Measurements from ENCODE around the gene AXIN2.

The AXIN2 gene

DNA sequence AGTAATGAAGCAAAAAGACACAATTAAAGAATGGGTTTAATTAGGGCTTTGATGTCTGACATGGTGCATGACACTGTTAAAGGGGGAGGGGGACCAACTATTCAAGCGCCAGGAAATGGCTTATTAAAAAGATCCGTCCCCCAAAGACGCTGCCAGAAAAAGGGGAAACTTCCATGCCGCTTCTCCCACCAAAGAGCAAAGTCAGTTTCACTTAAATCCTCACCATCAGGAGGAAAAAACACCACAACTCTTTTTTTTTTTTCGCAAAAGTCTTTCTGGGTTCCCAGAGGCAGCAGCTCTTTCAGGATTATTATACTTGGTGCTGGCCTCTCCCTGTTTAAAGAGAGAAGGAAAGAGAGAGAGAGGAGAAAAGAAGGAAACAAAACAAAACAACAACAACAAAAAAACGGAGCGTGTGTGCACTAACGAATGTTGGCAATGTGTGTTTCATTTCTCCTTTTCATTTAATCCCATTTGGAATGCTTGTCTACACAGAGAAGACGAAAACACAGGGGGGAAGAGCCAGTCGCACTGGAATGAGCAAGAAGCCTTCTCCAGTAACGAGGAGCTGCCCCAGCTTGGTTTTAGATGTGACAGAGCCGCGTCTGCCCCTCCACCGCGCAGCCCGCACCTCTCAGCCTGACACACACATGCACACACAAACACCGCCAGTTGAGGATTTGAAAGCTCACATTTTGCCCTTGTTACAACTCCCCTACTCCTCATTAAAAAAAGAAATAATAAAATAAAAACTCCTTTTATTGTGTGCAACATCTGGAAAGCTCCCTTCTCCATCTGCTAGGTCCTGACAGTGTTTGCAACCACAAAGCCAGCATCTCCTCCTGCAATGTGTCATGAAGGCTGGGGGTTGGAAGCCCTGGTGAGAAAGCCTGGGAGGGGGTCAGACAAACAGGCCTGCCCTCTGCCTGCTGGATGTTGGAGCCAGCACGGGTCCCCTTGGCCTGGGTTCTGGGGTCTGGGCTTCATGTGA lies 32.7 kb upstream of the AXIN2 start:
- DNase-seq (ENCODE audit: low read depth in 1 of 2, low spot score in 1 of 2): no peak
- TF ChIP-seq, protein P1, sequence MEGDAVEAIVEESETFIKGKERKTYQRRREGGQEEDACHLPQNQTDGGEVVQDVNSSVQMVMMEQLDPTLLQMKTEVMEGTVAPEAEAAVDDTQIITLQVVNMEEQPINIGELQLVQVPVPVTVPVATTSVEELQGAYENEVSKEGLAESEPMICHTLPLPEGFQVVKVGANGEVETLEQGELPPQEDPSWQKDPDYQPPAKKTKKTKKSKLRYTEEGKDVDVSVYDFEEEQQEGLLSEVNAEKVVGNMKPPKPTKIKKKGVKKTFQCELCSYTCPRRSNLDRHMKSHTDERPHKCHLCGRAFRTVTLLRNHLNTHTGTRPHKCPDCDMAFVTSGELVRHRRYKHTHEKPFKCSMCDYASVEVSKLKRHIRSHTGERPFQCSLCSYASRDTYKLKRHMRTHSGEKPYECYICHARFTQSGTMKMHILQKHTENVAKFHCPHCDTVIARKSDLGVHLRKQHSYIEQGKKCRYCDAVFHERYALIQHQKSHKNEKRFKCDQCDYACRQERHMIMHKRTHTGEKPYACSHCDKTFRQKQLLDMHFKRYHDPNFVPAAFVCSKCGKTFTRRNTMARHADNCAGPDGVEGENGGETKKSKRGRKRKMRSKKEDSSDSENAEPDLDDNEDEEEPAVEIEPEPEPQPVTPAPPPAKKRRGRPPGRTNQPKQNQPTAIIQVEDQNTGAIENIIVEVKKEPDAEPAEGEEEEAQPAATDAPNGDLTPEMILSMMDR (IDR thresholded peaks at IDR 0.05; ENCODE audit: insufficient read depth, low read length): no peak
- TF ChIP-seq GABPA (IDR thresholded peaks at IDR 0.05; ENCODE audit: low read depth) (no peak), POLR2AphosphoS5 (IDR thresholded peaks at IDR 0.05; ENCODE audit: low read depth) (no peak)
- H3K4me3 ChIP-seq (replicated peaks; ENCODE audit: insufficient read depth, low read length): no peak overlapping the region

GRCh38 chr17:65593092-65593854 lies 31.8 kb upstream of the AXIN2 start:
- TF ChIP-seq, protein P1 (IDR thresholded peaks at IDR 0.05; ENCODE audit: insufficient read depth, low read length): no peak
- TF ChIP-seq GABPA (IDR thresholded peaks at IDR 0.05; ENCODE audit: low read depth): no peak
- no peak for TF ChIP-seq REST (IDR thresholded peaks at IDR 0.05; ENCODE audit: insufficient replicate concordance, low read depth)
- TF ChIP-seq SPI1 (IDR thresholded peaks at IDR 0.05; ENCODE audit: borderline replicate concordance, low read depth): no peak
- TF ChIP-seq POLR2AphosphoS5 (IDR thresholded peaks at IDR 0.05; ENCODE audit: low read depth): no peak
- Histone ChIP-seq H3K27me3 (ENCODE audit: insufficient read depth, poor library complexity, severe bottlenecking) (peaks cover 3% of the 10 kb centered on the region), H3K4me3 (replicated peaks; ENCODE audit: insufficient read depth, low read length) (no peak overlapping the region), H3K27ac (replicated peaks) (no peak overlapping the region)
- DNase-seq (ENCODE audit: low read depth in 1 of 2, low spot score in 1 of 2): no peak

More for the DNA sequence above, 32.7 kb upstream of the AXIN2 start:
- Histone ChIP-seq H3K27ac (replicated peaks) (no peak overlapping the region), H3K27me3 (ENCODE audit: insufficient read depth, poor library complexity, severe bottlenecking) (peaks cover 3% of the 10 kb centered on the region)

DNA sequence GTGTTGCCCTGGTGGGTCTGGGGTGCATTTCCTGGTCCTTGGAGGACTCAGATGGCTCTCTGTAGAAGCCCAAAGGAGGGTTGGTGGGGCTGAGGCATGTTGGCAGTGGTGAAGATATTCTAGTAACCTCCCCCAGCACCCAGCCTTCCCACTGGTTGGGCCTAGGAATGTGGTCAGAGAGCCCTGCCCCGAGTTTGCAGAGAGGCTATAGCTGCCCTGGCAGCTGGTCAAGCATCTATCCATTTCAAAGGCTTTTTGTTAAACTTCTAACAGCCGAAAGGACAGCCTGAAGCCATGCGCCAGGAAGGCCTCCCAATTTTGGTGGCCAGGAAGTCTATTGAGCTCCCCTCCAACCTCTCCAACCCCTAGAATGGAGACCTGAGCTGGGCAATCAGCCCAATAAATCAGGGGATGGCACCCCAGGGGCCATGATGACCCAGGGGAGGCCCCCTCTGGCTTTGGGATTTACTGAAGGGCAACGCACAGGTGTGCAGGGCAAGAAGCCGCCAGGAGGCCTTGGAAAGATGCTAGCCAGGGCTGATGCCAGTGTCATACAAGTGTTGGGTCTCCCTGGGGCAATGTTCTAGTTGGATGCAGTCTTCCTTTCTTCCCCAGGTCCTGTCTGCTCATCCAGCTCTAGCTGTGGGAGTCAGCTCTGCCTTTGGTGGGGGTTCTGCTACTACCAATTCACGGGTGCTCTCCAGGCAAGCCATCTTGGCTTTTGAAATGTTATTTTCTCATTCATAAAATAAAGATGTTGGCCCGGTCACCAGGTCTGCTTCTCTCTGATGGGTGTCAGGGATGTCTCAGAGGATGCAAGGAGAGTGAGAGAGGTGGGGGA lies 30.9 kb upstream of the AXIN2 start:
- Histone ChIP-seq H3K27me3 (ENCODE audit: insufficient read depth, poor library complexity, severe bottlenecking) (peaks cover 3% of the 10 kb centered on the region), H3K27ac (replicated peaks) (no peak overlapping the region), H3K4me3 (replicated peaks; ENCODE audit: insufficient read depth, low read length) (no peak overlapping the region)
- TF ChIP-seq REST (IDR thresholded peaks at IDR 0.05; ENCODE audit: insufficient replicate concordance, low read depth) (no peak), POLR2AphosphoS5 (IDR thresholded peaks at IDR 0.05; ENCODE audit: low read depth) (no peak), SPI1 (IDR thresholded peaks at IDR 0.05; ENCODE audit: borderline replicate concordance, low read depth) (no peak), GABPA (IDR thresholded peaks at IDR 0.05; ENCODE audit: low read depth) (no peak)
- TF ChIP-seq, protein P1 (IDR thresholded peaks at IDR 0.05; ENCODE audit: insufficient read depth, low read length): no peak
- no peak for DNase-seq (ENCODE audit: low read depth in 1 of 2, low spot score in 1 of 2)
